ENCODE data around the gene RNF213.
A peak's percentile ranks its signal among the peaks of the same experiment; 100 is the strongest.

Gene RNF213

GRCh38 chr17:80432350-80432955 lies 171.8 kb downstream of the RNF213 start:
- Histone ChIP-seq H3K9me3 (ENCODE audit: control extremely low read depth in 1 of 5, control insufficient read depth in 4 of 5, insufficient read depth in 2 of 5, low read depth in 1 of 5, low read length in 4 of 5) (no peaks in the 10 kb centered on the region), H3K4me1 (ENCODE audit: control extremely low read depth in 1 of 4, control insufficient read depth in 4 of 4, insufficient read depth in 4 of 4, low read length in 3 of 4) (no peaks in the 10 kb centered on the region), H3K27me3 (replicated peaks in 2 of 5; ENCODE audit: control insufficient read depth in 4 of 5, insufficient read depth in 5 of 5, low read length in 4 of 5) (no peaks in the 10 kb centered on the region), H3K27ac (ENCODE audit: insufficient read depth in 1 of 2, low read depth in 1 of 2, low read length in 2 of 2, poor library complexity in 1 of 2, severe bottlenecking in 2 of 2) (no peak overlapping the region), H3K36me3 (ENCODE audit: control insufficient read depth in 4 of 4, insufficient read depth in 4 of 4, low read length in 3 of 4) (no peaks in the 10 kb centered on the region), H3K4me3 (ENCODE audit: control insufficient read depth in 1 of 7, extremely low read depth in 1 of 7, insufficient read depth in 4 of 7, low read depth in 2 of 7, low read length in 6 of 7) (no peak overlapping the region)
- ChIA-PET CTCF (no interaction called here), POLR2A (no interaction called here)
- 97% methylated on average over 15 of the region's 15 CpGs for WGBS (ENCODE audit: insufficient coverage)
- no peak for DNase-seq

GRCh38 chr17:80432961-80433550 lies 172.4 kb downstream of the RNF213 start:
- no peak overlapping the region for H3K27ac ChIP-seq (ENCODE audit: insufficient read depth in 1 of 2, low read depth in 1 of 2, low read length in 2 of 2, poor library complexity in 1 of 2, severe bottlenecking in 2 of 2)
- POLR2A ChIA-PET: no interaction called here
- CTCF ChIA-PET: interaction anchor here (1.5 kb wide), 1 partner anchor 537 kb away, joined by 5 read pairs; no protein-coding TSS in a partner anchor
- DNase-seq: no peak
- H3K4me3 ChIP-seq (ENCODE audit: control insufficient read depth in 1 of 7, extremely low read depth in 1 of 7, insufficient read depth in 4 of 7, low read depth in 2 of 7, low read length in 6 of 7): no peak overlapping the region
- no peaks in the 10 kb centered on the region for H3K4me1 ChIP-seq (ENCODE audit: control extremely low read depth in 1 of 4, control insufficient read depth in 4 of 4, insufficient read depth in 4 of 4, low read length in 3 of 4)
- H3K9me3 ChIP-seq (ENCODE audit: control extremely low read depth in 1 of 5, control insufficient read depth in 4 of 5, insufficient read depth in 2 of 5, low read depth in 1 of 5, low read length in 4 of 5): no peaks in the 10 kb centered on the region
- H3K27me3 ChIP-seq (replicated peaks in 2 of 5; ENCODE audit: control insufficient read depth in 4 of 5, insufficient read depth in 5 of 5, low read length in 4 of 5): no peaks in the 10 kb centered on the region
- WGBS (ENCODE audit: insufficient coverage): 100% methylated on average over 6 of the region's 6 CpGs
- H3K36me3 ChIP-seq (ENCODE audit: control insufficient read depth in 4 of 4, insufficient read depth in 4 of 4, low read length in 3 of 4): no peaks in the 10 kb centered on the region

- 94% methylated on average over 11 of the region's 12 CpGs for WGBS (ENCODE audit: insufficient coverage)
- Histone ChIP-seq H3K9me3 (ENCODE audit: control extremely low read depth in 1 of 5, control insufficient read depth in 4 of 5, insufficient read depth in 2 of 5, low read depth in 1 of 5, low read length in 4 of 5) (no peaks in the 10 kb centered on the region), H3K27ac (ENCODE audit: insufficient read depth in 1 of 2, low read depth in 1 of 2, low read length in 2 of 2, poor library complexity in 1 of 2, severe bottlenecking in 2 of 2) (no peak overlapping the region), H3K36me3 (ENCODE audit: control insufficient read depth in 4 of 4, insufficient read depth in 4 of 4, low read length in 3 of 4) (no peaks in the 10 kb centered on the region), H3K4me3 (ENCODE audit: control insufficient read depth in 1 of 7, extremely low read depth in 1 of 7, insufficient read depth in 4 of 7, low read depth in 2 of 7, low read length in 6 of 7) (no peak overlapping the region), H3K27me3 (replicated peaks in 2 of 5; ENCODE audit: control insufficient read depth in 4 of 5, insufficient read depth in 5 of 5, low read length in 4 of 5) (no peaks in the 10 kb centered on the region), H3K4me1 (ENCODE audit: control extremely low read depth in 1 of 4, control insufficient read depth in 4 of 4, insufficient read depth in 4 of 4, low read length in 3 of 4) (no peaks in the 10 kb centered on the region)
- no peak for DNase-seq
- ChIA-PET POLR2A (no interaction called here), CTCF (interaction anchor here (1.5 kb wide), 1 partner anchor 536 kb away, joined by 5 read pairs; no protein-coding TSS in a partner anchor)
These were observed 173.4 kb downstream of the RNF213 start for GRCh38 chr17:80433916-80434666.

GRCh38 chr17:80437532-80437931 lies 176.9 kb downstream of the RNF213 start:
- Histone ChIP-seq H3K4me1 (ENCODE audit: control extremely low read depth in 1 of 4, control insufficient read depth in 4 of 4, insufficient read depth in 4 of 4, low read length in 3 of 4) (no peaks in the 10 kb centered on the region), H3K27me3 (replicated peaks in 2 of 5; ENCODE audit: control insufficient read depth in 4 of 5, insufficient read depth in 5 of 5, low read length in 4 of 5) (no peaks in the 10 kb centered on the region), H3K9me3 (ENCODE audit: control extremely low read depth in 1 of 5, control insufficient read depth in 4 of 5, insufficient read depth in 2 of 5, low read depth in 1 of 5, low read length in 4 of 5) (no peaks in the 10 kb centered on the region), H3K36me3 (ENCODE audit: control insufficient read depth in 4 of 4, insufficient read depth in 4 of 4, low read length in 3 of 4) (no peaks in the 10 kb centered on the region), H3K4me3 (ENCODE audit: control insufficient read depth in 1 of 7, extremely low read depth in 1 of 7, insufficient read depth in 4 of 7, low read depth in 2 of 7, low read length in 6 of 7) (no peak overlapping the region), H3K27ac (ENCODE audit: insufficient read depth in 1 of 2, low read depth in 1 of 2, low read length in 2 of 2, poor library complexity in 1 of 2, severe bottlenecking in 2 of 2) (no peak overlapping the region)
- ChIA-PET CTCF (interaction anchor here (0.6 to 4.3 kb wide), 2 partner anchors 10 to 20 kb away, joined by 3 to 14 read pairs; no protein-coding TSS in a partner anchor), POLR2A (no interaction called here)
- DNase-seq: no peak
- WGBS (ENCODE audit: insufficient coverage): 95% methylated on average over 10 of the region's 10 CpGs

GRCh38 chr17:80438806-80439205 lies 178.2 kb downstream of the RNF213 start:
- POLR2A ChIA-PET: no interaction called here
- no peak for DNase-seq
- Histone ChIP-seq H3K27me3 (replicated peaks in 2 of 5; ENCODE audit: control insufficient read depth in 4 of 5, insufficient read depth in 5 of 5, low read length in 4 of 5) (peaks cover 0 to 4% (median 0%) of the 10 kb centered on the region in 5 experiments), H3K36me3 (ENCODE audit: control insufficient read depth in 4 of 4, insufficient read depth in 4 of 4, low read length in 3 of 4) (no peaks in the 10 kb centered on the region), H3K27ac (ENCODE audit: insufficient read depth in 1 of 2, low read depth in 1 of 2, low read length in 2 of 2, poor library complexity in 1 of 2, severe bottlenecking in 2 of 2) (no peak overlapping the region), H3K4me3 (ENCODE audit: control insufficient read depth in 1 of 7, extremely low read depth in 1 of 7, insufficient read depth in 4 of 7, low read depth in 2 of 7, low read length in 6 of 7) (no peak overlapping the region), H3K9me3 (ENCODE audit: control extremely low read depth in 1 of 5, control insufficient read depth in 4 of 5, insufficient read depth in 2 of 5, low read depth in 1 of 5, low read length in 4 of 5) (no peaks in the 10 kb centered on the region), H3K4me1 (ENCODE audit: control extremely low read depth in 1 of 4, control insufficient read depth in 4 of 4, insufficient read depth in 4 of 4, low read length in 3 of 4) (no peaks in the 10 kb centered on the region)
- CTCF ChIA-PET: interaction anchor here (1.1 to 4.3 kb wide), 2 partner anchors 11 to 193 kb away, joined by 3 to 14 read pairs; no protein-coding TSS in a partner anchor
- WGBS (ENCODE audit: insufficient coverage): 97% methylated on average over 5 of the region's 5 CpGs

DNA sequence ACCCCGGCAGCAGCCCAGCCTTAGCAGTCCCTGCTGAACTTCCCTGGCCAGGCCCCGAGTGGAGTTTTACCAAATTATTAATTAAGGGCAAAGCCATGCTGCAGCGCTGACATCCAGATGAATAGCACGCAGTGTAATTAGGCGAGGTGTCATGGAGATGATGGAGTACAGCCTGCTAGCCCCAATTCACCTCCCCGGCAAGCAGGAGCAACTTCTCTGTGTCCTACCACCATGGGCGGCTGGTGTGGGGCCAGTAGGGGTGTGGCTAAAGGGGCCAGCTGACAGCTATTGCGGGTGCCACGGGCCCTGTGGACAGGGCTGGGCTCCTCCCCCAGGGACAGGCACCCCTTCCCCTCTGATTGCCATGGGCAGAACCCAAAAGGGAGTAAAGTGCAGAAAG lies 178.8 kb downstream of the RNF213 start:
- CTCF ChIA-PET: interaction anchor here (1.1 to 4.3 kb wide), 2 partner anchors 12 to 192 kb away, joined by 3 to 14 read pairs; no protein-coding TSS in a partner anchor
- 97% methylated on average over 7 of the region's 9 CpGs for WGBS (ENCODE audit: insufficient coverage)
- Histone ChIP-seq H3K4me1 (ENCODE audit: control extremely low read depth in 1 of 4, control insufficient read depth in 4 of 4, insufficient read depth in 4 of 4, low read length in 3 of 4) (no peaks in the 10 kb centered on the region), H3K36me3 (ENCODE audit: control insufficient read depth in 4 of 4, insufficient read depth in 4 of 4, low read length in 3 of 4) (no peaks in the 10 kb centered on the region), H3K4me3 (ENCODE audit: control insufficient read depth in 1 of 7, extremely low read depth in 1 of 7, insufficient read depth in 4 of 7, low read depth in 2 of 7, low read length in 6 of 7) (no peak overlapping the region), H3K9me3 (ENCODE audit: control extremely low read depth in 1 of 5, control insufficient read depth in 4 of 5, insufficient read depth in 2 of 5, low read depth in 1 of 5, low read length in 4 of 5) (no peaks in the 10 kb centered on the region), H3K27me3 (replicated peaks in 2 of 5; ENCODE audit: control insufficient read depth in 4 of 5, insufficient read depth in 5 of 5, low read length in 4 of 5) (peaks cover 0 to 4% (median 0%) of the 10 kb centered on the region in 5 experiments), H3K27ac (ENCODE audit: insufficient read depth in 1 of 2, low read depth in 1 of 2, low read length in 2 of 2, poor library complexity in 1 of 2, severe bottlenecking in 2 of 2) (no peak overlapping the region)
- POLR2A ChIA-PET: no interaction called here
- DNase-seq: no peak

DNA sequence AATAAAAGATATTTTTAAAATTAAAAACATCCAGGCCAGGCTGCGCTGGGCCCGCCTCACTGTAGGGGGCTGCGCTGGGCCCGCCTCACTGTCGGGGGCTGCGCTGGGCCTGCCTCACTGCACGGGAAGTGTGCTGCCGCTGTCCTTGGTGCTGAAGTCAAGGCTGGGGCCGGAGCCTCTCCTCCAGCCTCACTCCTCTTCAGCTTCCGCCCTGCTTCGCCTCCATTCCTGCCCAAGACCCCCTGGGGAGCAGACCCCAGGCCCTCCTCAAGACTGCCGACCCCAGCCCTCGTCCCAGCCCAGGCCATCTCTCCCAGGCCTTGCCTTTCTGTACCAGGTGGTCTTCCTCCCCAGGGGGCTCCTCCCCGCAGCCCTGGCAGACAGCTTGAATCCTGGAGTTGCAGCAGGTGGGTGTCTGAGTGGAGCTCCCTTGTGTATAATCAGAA lies 180.5 kb downstream of the RNF213 start:
- Histone ChIP-seq H3K4me1 (ENCODE audit: control extremely low read depth in 1 of 4, control insufficient read depth in 4 of 4, insufficient read depth in 4 of 4, low read length in 3 of 4) (no peaks in the 10 kb centered on the region), H3K4me3 (ENCODE audit: control insufficient read depth in 1 of 7, extremely low read depth in 1 of 7, insufficient read depth in 4 of 7, low read depth in 2 of 7, low read length in 6 of 7) (no peak overlapping the region), H3K27ac (ENCODE audit: insufficient read depth in 1 of 2, low read depth in 1 of 2, low read length in 2 of 2, poor library complexity in 1 of 2, severe bottlenecking in 2 of 2) (no peak overlapping the region), H3K36me3 (ENCODE audit: control insufficient read depth in 4 of 4, insufficient read depth in 4 of 4, low read length in 3 of 4) (no peaks in the 10 kb centered on the region), H3K9me3 (ENCODE audit: control extremely low read depth in 1 of 5, control insufficient read depth in 4 of 5, insufficient read depth in 2 of 5, low read depth in 1 of 5, low read length in 4 of 5) (no peaks in the 10 kb centered on the region), H3K27me3 (replicated peaks in 2 of 5; ENCODE audit: control insufficient read depth in 4 of 5, insufficient read depth in 5 of 5, low read length in 4 of 5) (peaks cover 0 to 4% (median 0%) of the 10 kb centered on the region in 5 experiments)
- ChIA-PET POLR2A (interaction anchor here (0.6 kb wide), 1 partner anchor 38 kb away, joined by 4 read pairs; no protein-coding TSS in a partner anchor), CTCF (interaction anchor here (4.3 kb wide), 1 partner anchor 13 kb away, joined by 14 read pairs; no protein-coding TSS in a partner anchor)
- DNase-seq: peak; percentile 38 to 79 (median 77)
- 61% methylated on average over 12 of the region's 14 CpGs for WGBS (ENCODE audit: insufficient coverage)
